ENCODE results near the gene DOCK4.

Gene DOCK4

GRCh38 chr7:112160130-112160770 is 45.9 kb downstream of the DOCK4 start:
- no peak for DNase-seq

GRCh38 chr7:112159351-112159750 is 46.8 kb downstream of the DOCK4 start:
- DNase-seq: no peak

- DNase-seq: no peak
Measured at GRCh38 chr7:112157072-112157471, 49.1 kb downstream of the DOCK4 start.

GRCh38 chr7:112156412-112156811 is 49.8 kb downstream of the DOCK4 start:
- DNase-seq: no peak

- DNase-seq: no peak
Measured at GRCh38 chr7:112154690-112155089, 51.5 kb downstream of the DOCK4 start.

- DNase-seq: no peak
Measured at GRCh38 chr7:112152186-112152585, 54.0 kb downstream of the DOCK4 start.

- DNase-seq: no peak
Measured at GRCh38 chr7:112150823-112151641, 55.2 kb downstream of the DOCK4 start.

- DNase-seq: no peak
Measured at GRCh38 chr7:112149734-112150133, 56.5 kb downstream of the DOCK4 start.

- DNase-seq: no peak
Measured at GRCh38 chr7:112147793-112148361, 58.3 kb downstream of the DOCK4 start.

- no peak for DNase-seq
Measured at GRCh38 chr7:112145206-112145605, 61.0 kb downstream of the DOCK4 start.

- no peak for DNase-seq
Measured at GRCh38 chr7:112144284-112145059, 61.7 kb downstream of the DOCK4 start.

GRCh38 chr7:112143582-112143981 is 62.6 kb downstream of the DOCK4 start:
- DNase-seq: no peak

GRCh38 chr7:112143136-112143535 is 63.1 kb downstream of the DOCK4 start:
- DNase-seq: no peak

GRCh38 chr7:112140600-112140999 is 65.6 kb downstream of the DOCK4 start:
- no peak for DNase-seq

- DNase-seq: no peak
Measured at GRCh38 chr7:112138938-112139337, 67.3 kb downstream of the DOCK4 start.

- no peak for DNase-seq
Measured at GRCh38 chr7:112138325-112138852, 67.8 kb downstream of the DOCK4 start.

GRCh38 chr7:112137141-112138101 is 68.8 kb downstream of the DOCK4 start:
- no peak for DNase-seq

- no peak for DNase-seq
Measured at GRCh38 chr7:112136271-112137008, 69.8 kb downstream of the DOCK4 start.

GRCh38 chr7:112135815-112136214 is 70.4 kb downstream of the DOCK4 start:
- DNase-seq: no peak

- DNase-seq: no peak
Measured at GRCh38 chr7:112134039-112134438, 72.2 kb downstream of the DOCK4 start.

- DNase-seq: no peak
Measured at GRCh38 chr7:112133328-112133727, 72.9 kb downstream of the DOCK4 start.

Data from stimulated activated CD4-positive, alpha-beta T cell treated with anti-CD3 and anti-CD28 coated beads, Interleukin-2, amount 100 ng/mL, for 24 hours (primary cell).